Measurements from ENCODE around the gene PTF1A.

DNA sequence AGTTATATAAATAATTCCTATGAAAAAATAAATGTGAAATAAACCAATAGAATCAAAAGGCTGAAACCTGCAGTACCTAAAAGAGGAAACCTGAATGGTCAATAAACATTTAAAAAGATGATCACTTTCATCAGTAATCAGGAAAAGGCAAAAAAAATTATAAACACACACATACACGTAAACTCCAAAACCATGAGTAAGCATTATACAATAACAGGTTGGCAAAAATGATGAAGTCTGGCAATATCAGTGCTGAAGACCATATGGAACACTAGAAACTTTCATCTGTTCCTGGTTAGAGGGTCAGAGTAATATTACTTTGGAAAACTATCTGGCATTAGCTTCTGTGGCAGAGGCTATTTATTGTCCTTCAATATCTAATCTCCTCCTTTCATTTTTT, 38.5 kb downstream of the PTF1A start:
- TF ChIP-seq POLR2A (IDR thresholded peaks at IDR 0.05), result no peak
- TF ChIP-seq, protein P1, sequence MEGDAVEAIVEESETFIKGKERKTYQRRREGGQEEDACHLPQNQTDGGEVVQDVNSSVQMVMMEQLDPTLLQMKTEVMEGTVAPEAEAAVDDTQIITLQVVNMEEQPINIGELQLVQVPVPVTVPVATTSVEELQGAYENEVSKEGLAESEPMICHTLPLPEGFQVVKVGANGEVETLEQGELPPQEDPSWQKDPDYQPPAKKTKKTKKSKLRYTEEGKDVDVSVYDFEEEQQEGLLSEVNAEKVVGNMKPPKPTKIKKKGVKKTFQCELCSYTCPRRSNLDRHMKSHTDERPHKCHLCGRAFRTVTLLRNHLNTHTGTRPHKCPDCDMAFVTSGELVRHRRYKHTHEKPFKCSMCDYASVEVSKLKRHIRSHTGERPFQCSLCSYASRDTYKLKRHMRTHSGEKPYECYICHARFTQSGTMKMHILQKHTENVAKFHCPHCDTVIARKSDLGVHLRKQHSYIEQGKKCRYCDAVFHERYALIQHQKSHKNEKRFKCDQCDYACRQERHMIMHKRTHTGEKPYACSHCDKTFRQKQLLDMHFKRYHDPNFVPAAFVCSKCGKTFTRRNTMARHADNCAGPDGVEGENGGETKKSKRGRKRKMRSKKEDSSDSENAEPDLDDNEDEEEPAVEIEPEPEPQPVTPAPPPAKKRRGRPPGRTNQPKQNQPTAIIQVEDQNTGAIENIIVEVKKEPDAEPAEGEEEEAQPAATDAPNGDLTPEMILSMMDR (IDR thresholded peaks at IDR 0.05), result no peak

Data from testis (tissue), 2 donors.